OCI-LY3 (cell line): ENCODE measurements around the gene RAI1.

Experiments used
- CTCF ChIP-seq: fragments of 200-600, 300-600 bp; sonication (generic); IDR thresholded peaks from 2 replicates; pipeline ENCODE4 v1.5.1; 2014; ENCODE audit warnings: antibody characterized with exemption, low read length, low read depth
- EZH2phosphoT487 ChIP-seq: fragments of 200-600 bp; shearing (Covaris generic); IDR thresholded peaks from 2 replicates; pipeline ENCODE4 v1.6.1; 2018; ENCODE audit warnings: antibody characterized with exemption, mixed run types, low read depth

DNA sequence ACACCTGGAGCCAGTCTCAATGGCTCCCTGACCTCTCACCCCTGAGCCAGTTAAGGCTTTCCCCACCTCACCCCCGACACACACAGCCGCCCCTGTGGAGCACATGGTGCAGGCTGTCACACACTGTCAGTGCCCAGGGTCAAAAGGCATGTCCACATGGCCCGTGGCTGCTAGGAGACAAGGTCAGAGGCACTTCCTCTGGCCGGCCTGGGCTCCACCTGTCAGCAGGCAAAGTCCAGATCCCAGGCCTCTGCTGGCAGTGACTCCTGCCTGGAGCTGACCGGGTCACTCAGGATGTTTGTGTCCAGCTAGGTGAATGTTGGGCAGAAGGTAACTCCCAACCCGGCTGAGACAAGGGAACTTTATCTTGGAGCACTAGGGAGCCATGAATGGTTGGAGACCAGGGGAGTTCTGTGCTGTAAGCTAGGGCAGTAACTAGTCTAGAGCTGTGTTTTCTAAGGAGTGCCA, 149.5 kb downstream of the RAI1 start:
- no peak for TF ChIP-seq CTCF
- TF ChIP-seq EZH2phosphoT487, result no peak
